Neuronal stem cell (in vitro differentiated cells): Measurements from ENCODE around the gene PNPLA7.

ENCODE experiments used
- DNase-seq: peaks from one replicate; pipeline ENCODE4 v3.0.0-alpha.2; 2013; ENCODE audit warnings: low spot score
- H2AFZ ChIP-seq: one replicate; pipeline ENCODE4 v1.6.1; 2013; ENCODE audit warnings: mild to moderate bottlenecking, low read length, inconsistent platforms
- H2AK5ac ChIP-seq: 2 replicates; pipeline ENCODE4 v1.6.1; 2013; ENCODE audit warnings: low read depth, mild to moderate bottlenecking, inconsistent platforms, low read length, moderate library complexity, mixed read lengths
- H2BK120ac ChIP-seq: 2 replicates; pipeline ENCODE4 v1.6.1; 2013; ENCODE audit warnings: low read depth, mild to moderate bottlenecking, inconsistent platforms, low read length, moderate library complexity, mixed read lengths
- H2BK12ac ChIP-seq: one replicate; pipeline ENCODE4 v1.6.1; 2013; ENCODE audit warnings: low read length, inconsistent platforms
- H2BK15ac ChIP-seq: 2 replicates; pipeline ENCODE4 v1.6.1; 2013; ENCODE audit warnings: mild to moderate bottlenecking, low read length, inconsistent platforms, mixed read lengths
- H2BK5ac ChIP-seq: one replicate; pipeline ENCODE4 v1.6.1; 2013; ENCODE audit warnings: inconsistent platforms, mild to moderate bottlenecking, low read length, moderate library complexity
- H3K14ac ChIP-seq: one replicate; pipeline ENCODE4 v1.6.1; 2013; ENCODE audit warnings: low read length, inconsistent platforms
- H3K18ac ChIP-seq: 2 replicates; pipeline ENCODE4 v1.6.1; 2013; ENCODE audit warnings: low read length, inconsistent platforms
- H3K23ac ChIP-seq: 2 replicates; pipeline ENCODE4 v1.6.1; 2013; ENCODE audit warnings: low read depth, mild to moderate bottlenecking, mixed read lengths, low read length, inconsistent platforms; ENCODE audit not compliant: poor library complexity
- H3K27ac ChIP-seq: replicated peaks from 3 replicates; pipeline ENCODE4 v1.5.1; 2013; ENCODE audit warnings: low read length, inconsistent platforms
- H3K27me3 ChIP-seq, 3 experiments: 2 replicates each; pipeline ENCODE4 v1.6.1; 2013; ENCODE audit warnings: low read length in 3 of 3, mild to moderate bottlenecking in 2 of 3, inconsistent platforms in 1 of 3, low read depth in 1 of 3, mixed read lengths in 1 of 3, moderate library complexity in 1 of 3; ENCODE audit not compliant: control insufficient read depth in 3 of 3, insufficient read depth in 3 of 3
- H3K36me3 ChIP-seq, 2 donors: replicated peaks in 1 of 2; 2 replicates each; pipeline ENCODE4 v1.6.1; 2013; ENCODE audit warnings: low read length in 2 of 2; ENCODE audit not compliant: control insufficient read depth in 2 of 2, insufficient read depth in 2 of 2
- H3K4ac ChIP-seq: 2 replicates; pipeline ENCODE4 v1.6.1; 2013; ENCODE audit warnings: inconsistent platforms, mild to moderate bottlenecking, low read length, moderate library complexity
- H3K4me1 ChIP-seq, 2 donors: 1 replicate in 1 of 2; 2 replicates in 1 of 2; pipeline ENCODE4 v1.6.1; 2013; ENCODE audit warnings: low read length in 2 of 2, low read depth in 1 of 2; ENCODE audit not compliant: control insufficient read depth in 2 of 2, insufficient read depth in 1 of 2
- H3K4me2 ChIP-seq: one replicate; pipeline ENCODE4 v1.6.1; 2013; ENCODE audit warnings: mild to moderate bottlenecking, low read length, inconsistent platforms; ENCODE audit not compliant: insufficient read depth, poor library complexity, severe bottlenecking
- H3K4me3 ChIP-seq, 2 donors: 2 replicates each; pipeline ENCODE4 v1.5.1; 2013; ENCODE audit warnings: low read length in 2 of 2, mild to moderate bottlenecking in 2 of 2, inconsistent platforms in 1 of 2, moderate library complexity in 1 of 2
- H3K79me1 ChIP-seq: one replicate; pipeline ENCODE4 v1.6.1; 2013; ENCODE audit warnings: low read depth, mild to moderate bottlenecking, inconsistent platforms, low read length, moderate library complexity
- H3K9ac ChIP-seq: one replicate; pipeline ENCODE4 v1.6.1; 2013; ENCODE audit warnings: mild to moderate bottlenecking, low read depth, low read length, inconsistent platforms; ENCODE audit not compliant: poor library complexity
- H3K9me3 ChIP-seq, 2 donors: replicated peaks in 1 of 2; 2 replicates each; pipeline versions ENCODE3 to v1.6.1; 2013; ENCODE audit warnings: low read length in 2 of 2, mild to moderate bottlenecking in 2 of 2, inconsistent platforms in 1 of 2, low read depth in 1 of 2, mixed read lengths in 1 of 2, moderate library complexity in 1 of 2; ENCODE audit not compliant: control insufficient read depth in 2 of 2, insufficient read depth in 1 of 2
- H4K8ac ChIP-seq: one replicate; pipeline ENCODE4 v1.6.1; 2013; ENCODE audit warnings: low read depth, mild to moderate bottlenecking, inconsistent platforms, low read length, moderate library complexity
- H4K91ac ChIP-seq: one replicate; pipeline ENCODE4 v1.6.1; 2013; ENCODE audit warnings: low read length, low read depth, mild to moderate bottlenecking, inconsistent platforms; ENCODE audit not compliant: poor library complexity
- WGBS, 2 donors: extraction: QIAGEN DNeasy Blood & Tissue Kit; methylation state at CpG; one replicate each; pipeline ENCODE4 v1.1.7; 2013; ENCODE audit warnings: missing lambda C conversion rate in 2 of 2, mixed read lengths in 1 of 2; ENCODE audit not compliant: insufficient read length in 2 of 2, insufficient replicate concordance in 1 of 2; ENCODE audit errors: extremely low coverage in 2 of 2; 5-methylcytosine and 5-hydroxymethylcytosine counted together

Gene PNPLA7

GRCh38 chr9:137432687-137433348 lies 117.4 kb downstream of the PNPLA7 start:
- Histone ChIP-seq H2BK120ac (no peak overlapping the region), H2BK12ac (peak overlapping the region; percentile 10), H3K27me3 (peaks cover 0 to 9% (median 0%) of the 10 kb centered on the region in 3 experiments), H3K4ac (no peak overlapping the region), H2AK5ac (peak overlapping the region; percentile 90), H3K14ac (peak overlapping the region; percentile 21), H2AFZ (no peak overlapping the region), H3K18ac (no peak overlapping the region), H3K9me3 (no peaks in the 10 kb centered on the region), H3K23ac (no peak overlapping the region), H3K27ac (no peak overlapping the region), H4K8ac (peak overlapping the region; percentile 43), H3K79me1 (peaks cover 4% of the 10 kb centered on the region), H3K4me3 (no peak overlapping the region), H2BK5ac (peak overlapping the region; percentile 5), H3K9ac (no peak overlapping the region), H3K36me3 (no peaks in the 10 kb centered on the region), H4K91ac (no peak overlapping the region), H3K4me1 (no peaks in the 10 kb centered on the region), H2BK15ac (peak overlapping the region; percentile 75), H3K4me2 (no peak overlapping the region)
- no peak for DNase-seq
- no CpG with 5 or more reads among the region's 20 CpGs for WGBS, 2 donors

- Histone ChIP-seq H4K91ac (no peak overlapping the region), H2BK15ac (peak overlapping the region; percentile 49), H3K4ac (no peak overlapping the region), H3K27me3 (peaks cover 0 to 4% (median 0%) of the 10 kb centered on the region in 3 experiments), H3K27ac (no peak overlapping the region), H3K4me1 (no peaks in the 10 kb centered on the region), H3K9me3 (no peaks in the 10 kb centered on the region), H3K23ac (peak overlapping the region; percentile 55), H3K18ac (peak overlapping the region; percentile 85), H2BK5ac (peak overlapping the region; percentile 75), H2BK12ac (peak overlapping the region; percentile 84), H3K9ac (peak overlapping the region; percentile 12), H2AFZ (no peak overlapping the region), H2BK120ac (peak overlapping the region; percentile 8), H2AK5ac (peak overlapping the region; percentile 63), H4K8ac (no peak overlapping the region), H3K4me3 (peak overlapping the region in 1 of 2 donors; percentile 16), H3K36me3 (no peaks in the 10 kb centered on the region), H3K79me1 (peaks cover 4% of the 10 kb centered on the region), H3K4me2 (no peak overlapping the region), H3K14ac (no peak overlapping the region)
- no peak for DNase-seq
- WGBS, 2 donors, result no CpG with 5 or more reads among the region's 21 CpGs
Measured at GRCh38 chr9:137431416-137431931, 118.7 kb downstream of the PNPLA7 start.

GRCh38 chr9:137430723-137431415 lies 119.3 kb downstream of the PNPLA7 start:
- DNase-seq, result no peak
- no peak overlapping the region for H3K27ac ChIP-seq
- no peak overlapping the region for H4K91ac ChIP-seq
- peak overlapping the region; percentile 55 for H3K23ac ChIP-seq
- H2BK12ac ChIP-seq, result peak overlapping the region; percentile 84
- peak overlapping the region; percentile 38 for H3K14ac ChIP-seq
- H3K9me3 ChIP-seq, result peaks cover 0 to 1% of the 10 kb centered on the region in 2 donors
- H3K4me3 ChIP-seq, result peak overlapping the region in 1 of 2 donors; percentile 16
- peaks cover 4% of the 10 kb centered on the region for H3K79me1 ChIP-seq
- no peaks in the 10 kb centered on the region for H3K36me3 ChIP-seq
- peak overlapping the region; percentile 63 for H2AK5ac ChIP-seq
- H2BK120ac ChIP-seq, result no peak overlapping the region
- peak overlapping the region; percentile 49 for H2BK15ac ChIP-seq
- no CpG with 5 or more reads among the region's 27 CpGs for WGBS, 2 donors
- H3K4me1 ChIP-seq, result no peaks in the 10 kb centered on the region
- H3K4me2 ChIP-seq, result no peak overlapping the region
- peak overlapping the region; percentile 85 for H3K18ac ChIP-seq
- H3K9ac ChIP-seq, result peak overlapping the region; percentile 60
- H3K4ac ChIP-seq, result peak overlapping the region; percentile 66
- H2BK5ac ChIP-seq, result peak overlapping the region; percentile 75
- H4K8ac ChIP-seq, result no peak overlapping the region
- no peak overlapping the region for H2AFZ ChIP-seq
- peaks cover 0 to 5% (median 3%) of the 10 kb centered on the region in 3 experiments for H3K27me3 ChIP-seq
